T-helper 2 cell treated with Interferon-gamma antibody and Interleukin-4, amounts not matched to agents 5 μg/mL and 100 μg/mL, for 36 hours (primary cell): ENCODE data around the gene HERPUD2.

ENCODE experiments used
- DNase-seq: peaks from one replicate; pipeline ENCODE4 v3.0.0; 2021; ENCODE audit warnings: low spot score
- H3K27ac Mint-ChIP-seq: one replicate; pipeline ENCODE4 v1.8.0; 2021; ENCODE audit warnings: mild to moderate bottlenecking, mixed read lengths
- H3K27me3 Mint-ChIP-seq: one replicate; pipeline ENCODE4 v1.8.0; 2021; ENCODE audit warnings: low read depth, mixed read lengths
- H3K36me3 Mint-ChIP-seq: one replicate; pipeline ENCODE4 v1.8.0; 2021; ENCODE audit warnings: low read depth, mixed read lengths
- H3K4me1 Mint-ChIP-seq: one replicate; pipeline ENCODE4 v1.8.0; 2021; ENCODE audit warnings: low read depth, mixed read lengths
- H3K4me3 Mint-ChIP-seq: one replicate; pipeline ENCODE4 v1.8.0; 2022; ENCODE audit warnings: mild to moderate bottlenecking, moderate library complexity, mixed read lengths
- H3K9me3 Mint-ChIP-seq: one replicate; pipeline ENCODE4 v1.8.0; 2021; ENCODE audit warnings: mixed read lengths

Gene HERPUD2

GRCh38 chr7:35721288-35721687 is 26.4 kb upstream of the HERPUD2 start:
- no peak overlapping the region for H3K4me3 Mint-ChIP-seq
- H3K27ac Mint-ChIP-seq, result no peak overlapping the region

DNA sequence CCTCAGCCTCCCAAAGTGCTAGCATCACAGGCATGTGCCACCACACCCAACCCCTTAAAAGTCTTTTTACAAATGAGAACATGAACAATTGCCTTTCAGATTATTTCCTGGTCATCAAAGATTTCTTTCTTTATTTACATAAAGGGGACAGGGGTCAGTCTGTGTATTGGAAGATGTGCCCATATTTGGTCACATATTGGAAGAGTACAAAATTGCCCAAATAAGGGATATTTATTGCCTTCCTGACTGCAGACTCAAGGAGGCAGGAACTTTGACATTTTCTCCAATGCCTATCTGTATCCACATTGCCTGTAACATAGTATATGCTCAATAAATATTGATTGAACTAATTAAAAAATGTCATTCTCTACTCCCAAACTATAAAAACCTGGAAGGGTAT is 25.9 kb upstream of the HERPUD2 start:
- H3K27me3 Mint-ChIP-seq, result peaks cover 2% of the 10 kb centered on the region
- no peak overlapping the region for H3K4me3 Mint-ChIP-seq
- no peak overlapping the region for H3K27ac Mint-ChIP-seq
- no peaks in the 10 kb centered on the region for H3K36me3 Mint-ChIP-seq
- no peak for DNase-seq
- H3K4me1 Mint-ChIP-seq, result peaks cover 44% of the 10 kb centered on the region
- peaks cover 3% of the 10 kb centered on the region for H3K9me3 Mint-ChIP-seq

More at GRCh38 chr7:35721288-35721687, 26.4 kb upstream of the HERPUD2 start:
- Mint-ChIP-seq H3K9me3 (peaks cover 3% of the 10 kb centered on the region), H3K36me3 (no peaks in the 10 kb centered on the region), H3K4me1 (peaks cover 44% of the 10 kb centered on the region), H3K27me3 (peaks cover 2% of the 10 kb centered on the region)
- no peak for DNase-seq

DNA sequence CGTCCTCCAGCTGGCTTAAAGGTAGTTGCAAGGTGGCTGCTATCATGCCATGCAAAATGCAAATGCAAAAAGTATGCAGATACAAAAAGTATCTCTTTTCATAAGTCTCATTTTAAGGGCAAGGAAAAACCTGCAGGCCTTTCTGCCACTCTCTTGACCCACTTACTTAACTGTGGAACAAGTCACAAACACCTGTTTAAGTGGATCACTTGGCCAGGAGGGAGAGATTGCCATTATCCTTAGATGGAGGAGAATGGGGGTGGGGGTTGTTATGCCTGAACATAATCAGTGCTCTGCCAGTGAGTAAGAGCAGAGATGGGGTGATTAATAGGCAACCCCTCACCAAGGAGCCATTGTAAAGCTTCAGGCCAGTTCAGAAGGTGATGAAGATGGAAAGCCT is 25.1 kb upstream of the HERPUD2 start:
- no peak for DNase-seq
- H3K9me3 Mint-ChIP-seq, result peaks cover 3% of the 10 kb centered on the region
- no peak overlapping the region for H3K27ac Mint-ChIP-seq
- H3K4me3 Mint-ChIP-seq, result no peak overlapping the region
- H3K4me1 Mint-ChIP-seq, result peaks cover 38% of the 10 kb centered on the region
- H3K27me3 Mint-ChIP-seq, result peaks cover 2% of the 10 kb centered on the region
- no peaks in the 10 kb centered on the region for H3K36me3 Mint-ChIP-seq

DNA sequence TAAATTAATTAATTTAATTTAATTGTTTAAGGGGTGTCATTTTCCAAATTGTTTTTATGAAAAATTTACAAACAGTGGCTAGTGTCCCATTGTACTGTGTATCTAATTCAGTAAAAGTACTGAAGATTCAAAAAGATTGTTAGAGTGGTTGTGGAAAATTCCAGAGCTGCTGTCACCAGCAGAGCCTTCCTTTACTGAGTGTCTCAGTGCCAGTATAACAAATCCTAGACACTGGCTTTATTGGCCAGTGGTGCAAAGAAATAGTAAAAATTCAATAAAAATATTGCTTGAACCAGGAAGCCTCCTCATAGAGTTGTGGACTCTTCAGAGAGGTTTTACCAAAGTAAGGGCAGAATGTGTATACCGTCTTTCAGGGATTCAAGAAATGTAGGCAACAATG is 23.1 kb upstream of the HERPUD2 start:
- no peak for DNase-seq
- Mint-ChIP-seq H3K9me3 (peaks cover 3% of the 10 kb centered on the region), H3K27ac (no peak overlapping the region), H3K4me3 (no peak overlapping the region), H3K36me3 (no peaks in the 10 kb centered on the region), H3K27me3 (peaks cover 3% of the 10 kb centered on the region), H3K4me1 (peaks cover 25% of the 10 kb centered on the region)

- H3K4me1 Mint-ChIP-seq, result peaks cover 20% of the 10 kb centered on the region
Measured at GRCh38 chr7:35717516-35717915, 22.6 kb upstream of the HERPUD2 start.

GRCh38 chr7:35717013-35717412 is 22.1 kb upstream of the HERPUD2 start:
- Mint-ChIP-seq H3K4me3 (no peak overlapping the region), H3K27me3 (peaks cover 3% of the 10 kb centered on the region), H3K27ac (no peak overlapping the region), H3K9me3 (no peaks in the 10 kb centered on the region), H3K36me3 (no peaks in the 10 kb centered on the region), H3K4me1 (peaks cover 16% of the 10 kb centered on the region)
- no peak for DNase-seq

More at GRCh38 chr7:35717516-35717915, 22.6 kb upstream of the HERPUD2 start:
- Mint-ChIP-seq H3K9me3 (no peaks in the 10 kb centered on the region), H3K27ac (no peak overlapping the region), H3K36me3 (no peaks in the 10 kb centered on the region), H3K27me3 (peaks cover 3% of the 10 kb centered on the region), H3K4me3 (no peak overlapping the region)
- DNase-seq, result no peak

GRCh38 chr7:35716038-35716803 is 21.3 kb upstream of the HERPUD2 start:
- Mint-ChIP-seq H3K9me3 (no peaks in the 10 kb centered on the region), H3K4me1 (peaks cover 13% of the 10 kb centered on the region), H3K27ac (no peak overlapping the region), H3K27me3 (peaks cover 3% of the 10 kb centered on the region), H3K4me3 (no peak overlapping the region), H3K36me3 (no peaks in the 10 kb centered on the region)
- no peak for DNase-seq

DNA sequence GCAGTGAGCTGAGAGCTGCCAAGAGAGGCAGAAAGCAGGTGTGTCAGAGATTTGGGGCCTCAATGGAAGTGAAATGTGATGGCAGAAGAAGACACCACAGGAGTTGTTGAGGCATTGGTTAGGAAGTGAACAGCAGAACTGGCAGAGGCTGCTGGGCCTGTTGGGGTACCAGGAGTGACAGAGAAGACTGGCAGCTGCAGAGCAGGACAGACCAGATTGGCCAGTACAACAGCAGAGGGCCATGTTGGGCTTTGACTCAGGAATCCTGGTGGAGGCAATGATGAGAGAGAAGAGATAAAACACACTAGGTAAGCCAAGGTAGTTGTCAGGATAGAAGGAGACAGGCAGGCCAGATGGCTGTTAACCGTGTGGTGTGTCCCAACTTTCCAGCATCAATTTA is 19.9 kb upstream of the HERPUD2 start:
- no peak for DNase-seq
- no peak overlapping the region for H3K4me3 Mint-ChIP-seq
- H3K27me3 Mint-ChIP-seq, result peaks cover 3% of the 10 kb centered on the region
- no peaks in the 10 kb centered on the region for H3K36me3 Mint-ChIP-seq
- H3K9me3 Mint-ChIP-seq, result no peaks in the 10 kb centered on the region
- H3K4me1 Mint-ChIP-seq, result peaks cover 21% of the 10 kb centered on the region
- no peak overlapping the region for H3K27ac Mint-ChIP-seq

GRCh38 chr7:35714407-35714806 is 19.5 kb upstream of the HERPUD2 start:
- H3K4me1 Mint-ChIP-seq, result peaks cover 26% of the 10 kb centered on the region
- DNase-seq, result no peak
- H3K27ac Mint-ChIP-seq, result no peak overlapping the region
- H3K9me3 Mint-ChIP-seq, result no peaks in the 10 kb centered on the region
- no peaks in the 10 kb centered on the region for H3K36me3 Mint-ChIP-seq
- H3K4me3 Mint-ChIP-seq, result no peak overlapping the region
- H3K27me3 Mint-ChIP-seq, result peaks cover 3% of the 10 kb centered on the region

DNA sequence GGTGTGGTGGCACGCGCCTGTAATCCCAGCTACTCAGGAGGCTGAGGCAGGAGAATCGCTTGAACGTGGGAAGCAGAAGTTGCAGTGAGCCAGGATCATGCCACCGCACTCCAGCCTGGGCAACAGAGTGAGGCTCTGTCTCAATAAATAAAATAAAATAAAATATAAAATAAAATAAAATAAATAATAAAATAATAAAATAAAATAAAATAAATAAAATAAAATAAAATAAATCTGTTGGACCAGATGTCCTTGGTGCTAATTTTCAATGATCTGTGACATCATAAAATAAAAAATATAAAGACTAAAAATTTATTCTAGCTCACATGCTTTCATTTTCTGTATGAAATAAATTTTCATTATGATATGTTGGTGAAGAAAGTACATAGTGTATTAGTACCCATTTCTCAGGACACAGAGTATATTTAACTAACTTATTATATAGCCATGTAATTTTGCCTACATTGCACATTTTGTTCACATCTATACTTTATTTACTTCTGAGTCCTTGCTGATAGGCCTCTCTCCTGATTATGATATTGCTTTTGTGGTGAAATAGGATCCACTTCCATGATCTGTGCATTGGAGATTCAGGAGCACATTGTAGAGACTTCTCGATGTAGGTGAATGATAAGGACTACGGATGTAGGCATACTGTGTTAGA is 17.8 kb upstream of the HERPUD2 start:
- Mint-ChIP-seq H3K36me3 (no peaks in the 10 kb centered on the region), H3K27ac (no peak overlapping the region), H3K27me3 (peaks cover 3% of the 10 kb centered on the region), H3K4me3 (no peak overlapping the region), H3K4me1 (peaks cover 29% of the 10 kb centered on the region), H3K9me3 (no peaks in the 10 kb centered on the region)
- DNase-seq, result no peak

- no peak overlapping the region for H3K27ac Mint-ChIP-seq
- no peak overlapping the region for H3K4me3 Mint-ChIP-seq
- no peaks in the 10 kb centered on the region for H3K36me3 Mint-ChIP-seq
- DNase-seq, result no peak
- peaks cover 28% of the 10 kb centered on the region for H3K4me1 Mint-ChIP-seq
- no peaks in the 10 kb centered on the region for H3K9me3 Mint-ChIP-seq
- H3K27me3 Mint-ChIP-seq, result peaks cover 3% of the 10 kb centered on the region
Measured at GRCh38 chr7:35707422-35707821, 12.5 kb upstream of the HERPUD2 start.

DNA sequence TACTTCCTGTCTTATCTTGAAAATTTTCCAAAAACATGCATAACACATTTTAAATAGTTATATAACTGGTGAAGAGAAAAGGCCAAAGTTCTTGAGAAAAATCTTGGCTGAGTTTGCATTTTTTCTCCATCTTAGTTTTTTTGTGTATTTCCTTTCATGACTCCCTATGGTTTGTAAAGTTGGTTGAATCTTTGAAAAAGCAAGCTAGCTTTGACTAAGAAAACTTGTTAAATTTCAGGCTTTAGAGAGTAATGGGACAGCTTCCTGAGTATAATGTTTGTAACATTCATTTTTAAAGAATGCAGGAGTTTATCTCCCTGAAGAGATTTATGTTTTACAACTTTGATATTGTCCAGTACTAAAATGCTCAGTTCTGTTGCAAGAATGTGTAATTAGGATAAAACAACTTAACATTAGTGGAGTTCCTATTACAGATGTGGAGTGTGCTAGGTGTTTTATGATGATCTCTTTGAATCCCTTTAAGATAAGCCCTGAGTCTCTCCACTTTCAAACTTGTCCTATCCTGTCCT is 11.1 kb upstream of the HERPUD2 start:
- no peak for DNase-seq
- H3K4me1 Mint-ChIP-seq, result peaks cover 29% of the 10 kb centered on the region
- H3K36me3 Mint-ChIP-seq, result no peaks in the 10 kb centered on the region
- no peak overlapping the region for H3K27ac Mint-ChIP-seq
- peaks cover 3% of the 10 kb centered on the region for H3K27me3 Mint-ChIP-seq
- no peaks in the 10 kb centered on the region for H3K9me3 Mint-ChIP-seq
- H3K4me3 Mint-ChIP-seq, result no peak overlapping the region

GRCh38 chr7:35704261-35704660 is 9.3 kb upstream of the HERPUD2 start:
- DNase-seq, result no peak
- no peaks in the 10 kb centered on the region for H3K9me3 Mint-ChIP-seq
- H3K27me3 Mint-ChIP-seq, result peaks cover 3% of the 10 kb centered on the region
- H3K27ac Mint-ChIP-seq, result no peak overlapping the region
- H3K4me1 Mint-ChIP-seq, result peaks cover 27% of the 10 kb centered on the region
- no peaks in the 10 kb centered on the region for H3K36me3 Mint-ChIP-seq
- no peak overlapping the region for H3K4me3 Mint-ChIP-seq

GRCh38 chr7:35702541-35702940 is 7.6 kb upstream of the HERPUD2 start:
- Mint-ChIP-seq H3K27me3 (peaks cover 3% of the 10 kb centered on the region), H3K4me1 (peaks cover 24% of the 10 kb centered on the region), H3K9me3 (no peaks in the 10 kb centered on the region), H3K36me3 (no peaks in the 10 kb centered on the region), H3K27ac (no peak overlapping the region), H3K4me3 (no peak overlapping the region)
- DNase-seq, result no peak
